CD4-positive, alpha-beta T cell treated with Interferon gamma for 1 hour (primary cell): Measurements from ENCODE around the gene ZNF777.
"Not testable (repeated sequence)": the region's sequence is repeated elsewhere in the genome, so short reads cannot be mapped to it uniquely, and the experiment has no call there.

ENCODE experiments used
- DNase-seq: peaks from one replicate; pipeline ENCODE4 v3.0.0-alpha.2; 2020

Gene ZNF777

DNA sequence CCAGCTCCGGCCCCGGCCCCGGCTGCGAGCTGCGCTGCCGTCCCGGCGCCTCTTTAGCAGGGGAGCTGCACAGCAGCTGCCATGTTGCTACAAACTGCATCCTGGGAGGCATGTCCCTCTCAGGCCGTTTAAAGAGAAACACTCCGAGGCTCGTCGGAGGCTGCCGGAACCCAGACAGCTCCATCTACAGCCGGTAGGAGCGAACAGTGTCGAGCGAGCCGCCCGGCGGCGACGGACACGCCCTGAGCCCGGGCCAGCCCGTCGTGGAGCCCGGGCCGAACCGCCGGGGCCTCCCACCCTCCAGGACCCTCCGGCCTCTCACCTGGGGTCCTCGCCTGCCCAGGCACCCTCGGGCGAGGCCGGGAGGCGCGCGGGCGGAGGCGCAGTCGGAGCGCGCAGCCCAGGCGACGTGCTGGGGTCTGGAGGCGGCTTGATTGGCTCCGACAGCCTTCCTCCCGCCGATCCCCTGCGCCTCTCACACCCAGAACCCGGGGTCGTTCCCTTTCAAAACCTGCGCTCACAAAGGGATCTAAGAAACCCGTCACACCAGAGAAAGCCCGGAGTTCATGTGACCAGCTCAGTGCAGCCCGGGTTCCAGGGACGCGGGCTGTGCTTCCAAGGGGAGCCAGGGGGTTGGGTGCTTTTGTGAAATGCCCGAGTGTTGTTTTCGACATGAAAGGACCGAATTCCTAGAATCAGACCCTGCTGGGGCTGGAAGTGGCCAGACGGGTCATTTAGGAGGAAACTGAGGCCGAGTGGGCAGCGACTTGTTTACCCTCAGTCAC is at the start of gene ZNF777:
TSS of gene ZNF777 (minus strand) at position 570 of the 785 bp plus-strand sequence. CDS start 5,040 bp downstream, outside the sequence.
- peak; percentile 82 for DNase-seq

DNA sequence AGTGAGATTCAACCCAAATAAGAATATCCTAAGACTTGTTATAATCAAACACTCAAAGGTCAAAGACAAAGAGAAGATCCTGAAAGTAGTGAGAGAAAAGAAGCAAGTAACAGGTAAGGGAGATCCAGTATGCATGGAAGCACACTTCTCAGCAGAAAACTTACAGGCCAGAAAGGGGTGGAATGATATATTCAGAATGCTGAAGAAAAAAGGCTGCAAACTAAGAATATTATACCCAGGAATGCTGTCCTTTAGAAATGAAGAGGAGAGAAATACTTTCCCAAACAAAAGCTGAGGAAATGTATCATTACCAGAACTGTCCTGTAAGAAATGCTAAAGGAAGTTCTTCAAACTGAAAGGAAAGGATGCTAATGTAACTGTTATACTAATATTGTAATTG is 49.4 kb upstream of the ZNF777 start:
- DNase-seq = no peak

DNA sequence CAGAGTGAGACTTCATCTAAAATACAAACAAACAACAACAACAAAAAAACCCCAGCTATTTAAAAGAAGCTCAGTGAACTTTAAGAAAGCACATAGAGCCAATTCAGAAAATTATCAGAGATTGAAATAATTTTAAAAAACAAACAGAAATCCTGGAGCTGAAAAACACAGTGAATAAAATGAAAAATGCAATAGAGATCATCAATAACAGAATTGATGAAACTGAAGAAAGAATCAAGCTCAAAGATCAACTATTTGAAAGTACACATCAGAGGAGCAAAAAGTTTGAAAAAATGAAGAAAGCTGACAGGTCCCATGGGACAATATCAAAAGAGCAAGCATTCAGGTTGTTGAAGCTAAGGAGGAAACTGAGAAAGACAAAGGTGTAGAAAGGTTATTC is 48.9 kb upstream of the ZNF777 start:
- no peak for DNase-seq

DNA sequence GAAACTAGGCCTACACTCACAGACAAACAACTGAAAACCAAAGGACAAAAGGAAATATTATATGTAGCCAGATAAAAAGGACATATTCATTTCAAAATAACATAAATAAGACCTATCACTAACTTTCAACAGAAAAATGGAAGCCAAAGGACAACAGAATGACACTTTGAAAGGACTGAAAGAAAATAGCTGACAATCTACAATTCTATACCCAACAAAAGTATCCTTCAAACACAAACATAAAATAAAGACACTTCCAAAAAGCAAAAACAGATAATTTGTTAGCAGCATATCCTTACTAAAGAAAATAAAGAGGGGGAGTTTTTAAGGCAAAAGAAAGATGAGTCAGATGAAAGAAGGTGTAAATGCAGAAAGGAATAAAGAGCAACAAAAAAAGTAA is 44.7 kb upstream of the ZNF777 start:
- DNase-seq = no peak

DNA sequence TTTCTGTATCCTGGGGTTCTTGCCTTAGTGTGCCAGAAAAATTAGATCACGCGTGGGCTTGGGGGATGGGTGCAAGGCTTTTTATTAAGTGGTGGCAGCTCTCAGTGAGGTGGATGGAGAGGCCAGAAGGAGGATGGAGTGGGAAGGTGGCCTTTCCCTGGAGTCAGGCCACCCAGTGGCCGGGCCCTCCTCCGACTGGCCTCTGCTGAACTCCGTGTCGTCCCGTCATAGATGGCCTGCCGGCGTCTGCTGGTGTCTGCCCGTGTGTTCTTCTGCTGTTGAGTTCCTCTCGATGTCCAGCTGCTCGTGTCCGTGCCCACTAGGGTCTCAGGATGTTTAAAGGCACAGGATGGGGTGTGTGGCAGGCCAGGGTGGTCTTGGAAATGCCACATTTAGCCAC is 40.8 kb upstream of the ZNF777 start:
- no peak for DNase-seq

DNA sequence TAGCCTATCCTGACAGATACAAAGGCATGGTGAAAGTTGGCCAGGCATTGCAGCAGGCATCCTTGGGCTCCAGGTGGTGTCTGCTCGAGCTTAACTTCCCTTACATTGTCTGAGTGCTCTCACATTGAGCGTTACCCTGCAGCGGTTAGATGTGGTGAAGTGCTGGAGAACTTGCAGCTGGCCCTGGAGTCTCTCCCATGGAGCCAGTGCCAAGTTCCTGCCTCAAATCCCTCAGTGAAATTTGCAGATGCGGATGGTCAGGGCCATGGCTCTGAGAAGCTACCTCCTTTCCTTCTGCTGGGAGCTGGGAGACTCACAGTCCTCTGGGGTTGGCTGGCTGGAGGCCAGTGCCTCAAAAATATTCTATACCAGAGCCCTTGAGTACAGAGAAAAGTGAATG is 40.0 kb upstream of the ZNF777 start:
- no peak for DNase-seq

DNA sequence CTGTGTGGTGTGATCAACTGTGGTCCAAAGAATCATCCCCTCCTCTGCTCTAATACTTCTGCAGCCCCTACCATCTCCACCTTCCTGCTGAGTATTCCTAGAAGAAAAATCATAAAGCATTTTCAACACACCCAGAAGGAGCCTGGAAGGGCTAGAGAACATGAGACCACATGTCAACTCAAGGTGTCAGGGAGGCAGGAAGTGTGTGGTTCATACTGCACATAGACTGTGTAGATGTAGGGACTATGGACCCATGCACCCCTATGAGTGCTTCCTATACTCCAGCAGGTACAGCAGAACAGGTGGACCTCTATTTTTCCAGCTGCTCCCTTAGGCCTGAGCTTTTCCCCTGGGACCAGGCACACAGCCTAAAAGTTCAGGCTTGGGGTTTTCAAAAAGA is 39.3 kb upstream of the ZNF777 start:
- DNase-seq = no peak

DNA sequence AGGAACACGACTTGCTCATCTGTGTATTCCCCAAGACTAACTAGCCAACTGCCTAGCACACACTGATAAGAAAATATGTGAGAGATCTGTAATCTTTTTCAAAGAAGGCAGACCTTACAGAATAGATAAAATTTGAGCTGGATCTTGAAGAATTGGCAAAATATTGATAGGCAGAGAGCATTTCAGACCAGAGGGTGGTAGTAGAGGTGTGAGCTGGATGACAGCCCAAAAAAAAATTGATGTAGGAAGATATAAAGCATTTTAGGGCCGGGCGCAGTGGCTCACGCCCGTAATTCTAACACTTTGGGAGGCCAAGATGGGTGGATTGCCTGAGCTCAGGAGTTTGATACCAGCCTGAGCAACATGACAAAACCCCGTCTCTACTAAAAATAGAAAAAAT is 37.9 kb upstream of the ZNF777 start:
- no peak for DNase-seq

DNA sequence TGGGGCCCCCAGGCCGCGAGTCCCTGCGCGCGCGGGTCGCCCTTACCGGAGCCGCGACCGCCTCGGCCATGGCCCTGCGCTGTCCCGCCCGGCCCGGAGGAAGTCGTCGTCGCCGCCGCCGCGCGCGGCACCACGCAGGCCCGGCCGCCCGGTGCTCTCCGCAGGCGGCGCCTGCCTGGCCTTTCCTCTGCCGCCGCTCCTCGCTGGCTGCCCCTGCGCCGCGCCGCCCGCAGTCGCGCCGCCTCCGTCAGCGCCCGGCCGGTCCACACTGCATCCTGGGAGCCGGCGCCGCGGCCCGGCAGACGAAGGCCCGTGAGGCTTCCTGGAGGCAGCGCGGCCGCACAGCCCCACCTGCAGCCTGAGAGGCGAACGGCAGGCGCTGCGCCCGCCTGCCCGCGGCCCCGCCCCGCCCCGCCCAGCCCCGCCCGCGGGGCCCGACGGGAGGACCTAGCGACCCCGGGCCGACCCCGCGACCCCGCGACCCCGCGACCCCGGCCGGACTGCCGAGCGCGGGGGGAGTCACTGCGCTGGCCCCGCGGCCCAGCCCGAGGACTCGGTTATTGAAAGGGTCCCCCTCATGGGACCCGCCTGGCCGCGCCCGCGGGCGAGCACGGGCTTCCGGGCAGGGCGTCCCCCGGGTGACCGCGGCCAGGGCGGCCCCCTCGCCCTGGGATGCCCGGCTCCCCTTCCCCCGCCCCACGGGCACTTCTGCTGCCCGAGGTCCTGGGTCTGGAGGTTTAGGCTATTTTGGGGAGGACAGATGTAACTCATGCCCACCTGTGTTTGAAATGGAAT is 36.8 kb upstream of the ZNF777 start, which contains the start of gene ZNF746:
TSS of gene ZNF746 (minus strand) at position 343 of the 795 bp plus-strand sequence. CDS start at position 70, 273 bp downstream.
- peak; percentile 81 for DNase-seq

DNA sequence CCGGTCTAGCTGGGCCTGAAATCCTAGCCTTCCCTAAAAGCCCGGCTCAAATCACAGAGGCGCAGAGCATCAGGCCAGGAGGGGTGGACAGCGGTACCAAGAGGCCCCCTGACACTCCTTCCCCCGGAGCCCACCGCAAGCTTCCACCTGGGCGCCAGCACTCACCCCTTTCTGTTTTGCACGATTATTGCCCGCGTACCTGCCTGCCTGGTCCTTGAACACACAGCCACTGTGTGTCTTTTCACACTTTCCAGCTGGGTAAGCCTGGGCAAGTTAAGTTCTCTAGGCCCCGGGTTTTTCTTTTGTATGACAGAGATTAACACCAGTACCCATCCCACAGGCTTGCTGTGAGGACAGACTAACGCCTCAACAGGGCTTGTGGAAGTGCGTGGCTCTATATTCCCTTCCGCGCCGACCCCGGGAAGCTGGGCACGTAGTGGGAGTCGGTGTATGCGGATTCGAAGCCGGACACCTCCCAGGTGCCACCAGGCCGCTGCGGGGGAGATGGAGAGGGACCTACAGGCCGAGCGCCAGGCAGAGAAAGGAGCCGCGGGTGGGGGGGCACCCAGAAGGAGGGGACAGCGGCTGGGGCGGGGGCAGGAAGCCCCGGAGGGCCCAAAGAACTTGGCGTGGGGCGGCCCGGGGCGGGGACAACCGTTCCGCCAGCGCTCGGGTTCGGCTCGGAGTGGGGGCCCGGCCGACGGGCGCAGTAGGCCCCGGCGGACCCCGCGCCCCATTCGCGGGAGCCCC is 36.0 kb upstream of the ZNF777 start:
- peak; percentile 47 for DNase-seq

DNA sequence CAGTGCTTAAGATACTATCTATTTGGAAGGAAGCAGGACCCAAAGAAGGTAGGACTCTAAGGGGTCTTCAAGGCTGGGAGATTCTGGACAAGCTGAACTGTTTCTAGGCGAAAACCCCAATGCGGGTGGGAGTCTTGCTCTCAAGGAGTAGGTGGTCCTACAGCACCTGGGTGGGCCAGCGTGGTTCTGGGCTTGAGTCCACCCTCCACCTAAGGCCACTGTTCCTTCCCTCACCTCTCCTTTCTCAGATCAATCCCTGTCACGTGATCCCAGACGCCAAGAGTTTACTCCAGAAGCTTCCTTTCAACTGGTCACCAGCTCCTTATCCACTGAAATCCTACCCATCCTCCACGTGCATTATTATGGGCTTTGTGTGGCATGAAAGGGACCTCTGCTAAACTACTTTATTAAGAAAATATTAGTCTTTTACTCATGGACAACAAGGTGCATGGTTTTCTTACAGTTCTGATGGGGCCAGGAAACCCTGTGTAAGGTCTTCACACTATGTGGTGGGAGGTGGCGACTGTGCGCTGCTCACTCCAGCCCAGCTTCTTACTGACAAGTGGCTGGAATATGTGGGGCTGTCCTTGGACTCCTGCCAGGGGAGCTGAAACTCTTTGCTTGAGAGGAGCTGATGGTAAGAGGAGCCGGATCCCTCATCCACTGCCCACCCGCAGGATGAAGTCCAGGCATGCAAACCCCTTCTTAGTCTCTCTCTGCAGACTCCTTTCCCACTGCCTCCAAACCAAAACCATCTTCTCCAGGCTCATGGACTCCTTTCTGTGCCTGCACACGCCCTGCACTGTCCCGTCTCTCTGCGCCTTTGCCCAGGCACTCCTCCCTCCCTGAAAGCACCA is 35.2 kb upstream of the ZNF777 start:
- no peak for DNase-seq

DNA sequence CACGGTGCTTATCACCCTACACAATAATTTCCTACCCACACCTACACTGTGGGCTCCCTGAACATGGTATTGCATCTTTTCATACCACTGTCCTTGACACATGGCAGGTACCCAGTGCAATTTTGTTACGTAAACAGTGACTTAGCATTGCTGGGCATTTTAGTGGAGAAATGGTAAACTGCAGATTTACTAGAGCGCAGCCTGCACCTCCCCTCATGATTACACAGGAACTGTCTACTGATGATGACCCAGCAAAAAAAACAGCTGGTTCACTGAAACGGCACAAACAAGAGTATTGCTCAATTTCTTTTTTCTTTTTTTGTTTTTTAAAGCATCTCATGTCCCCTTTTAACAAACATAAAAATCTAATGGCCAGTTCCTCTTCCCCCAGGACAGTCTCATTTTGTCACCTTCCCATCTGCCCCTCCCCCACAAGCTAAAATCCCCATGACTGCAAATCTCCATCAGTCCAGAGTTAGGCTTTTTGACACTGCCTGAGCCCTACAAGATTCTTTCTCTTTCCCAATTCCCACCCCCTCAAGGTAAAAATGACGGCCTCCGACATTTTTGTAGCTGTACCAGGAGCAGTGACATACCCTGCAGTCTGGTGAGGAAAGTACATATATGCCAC is 34.0 kb upstream of the ZNF777 start:
- DNase-seq = peak; percentile 24

DNA sequence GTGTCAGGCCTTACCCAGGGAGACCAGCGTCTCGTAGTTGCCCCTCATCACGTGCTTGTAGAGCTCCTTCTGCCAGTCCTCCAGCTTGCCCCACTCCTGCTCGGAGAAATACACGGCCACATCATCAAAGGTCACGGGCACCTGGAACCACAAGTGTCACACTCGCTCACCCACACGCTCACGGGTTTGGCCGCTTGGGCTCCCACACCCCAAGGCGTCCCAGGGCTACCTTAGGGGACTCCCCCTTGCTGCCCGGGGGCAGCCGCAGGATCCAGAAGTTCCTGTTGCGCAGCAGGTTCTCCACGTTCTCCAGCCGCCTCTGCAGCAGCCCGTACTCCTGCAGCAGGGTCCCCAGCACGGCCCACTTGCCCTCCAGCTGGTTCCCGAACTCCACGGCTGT is 33.1 kb upstream of the ZNF777 start:
- DNase-seq = not testable (repeated sequence)

DNA sequence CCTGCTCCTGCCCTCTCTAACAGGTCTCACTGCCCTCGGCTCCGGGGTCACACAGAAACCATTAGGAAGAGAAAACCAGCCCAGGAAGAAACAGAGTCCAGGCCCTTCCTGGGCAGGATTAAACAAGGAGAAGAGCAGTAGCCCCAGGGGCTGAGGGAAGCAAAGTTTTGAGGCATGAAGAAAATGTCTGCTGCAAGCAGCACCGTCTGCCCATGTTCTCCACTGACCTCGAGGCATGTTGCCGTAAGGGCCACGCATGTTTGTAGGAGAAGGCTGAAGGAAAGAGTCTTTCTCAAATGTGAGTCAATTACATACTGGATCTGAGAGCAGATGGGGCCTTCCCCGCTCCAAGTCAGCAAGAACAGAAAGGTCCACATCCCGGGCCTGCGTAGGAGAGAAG is 32.5 kb upstream of the ZNF777 start:
- DNase-seq = no peak

DNA sequence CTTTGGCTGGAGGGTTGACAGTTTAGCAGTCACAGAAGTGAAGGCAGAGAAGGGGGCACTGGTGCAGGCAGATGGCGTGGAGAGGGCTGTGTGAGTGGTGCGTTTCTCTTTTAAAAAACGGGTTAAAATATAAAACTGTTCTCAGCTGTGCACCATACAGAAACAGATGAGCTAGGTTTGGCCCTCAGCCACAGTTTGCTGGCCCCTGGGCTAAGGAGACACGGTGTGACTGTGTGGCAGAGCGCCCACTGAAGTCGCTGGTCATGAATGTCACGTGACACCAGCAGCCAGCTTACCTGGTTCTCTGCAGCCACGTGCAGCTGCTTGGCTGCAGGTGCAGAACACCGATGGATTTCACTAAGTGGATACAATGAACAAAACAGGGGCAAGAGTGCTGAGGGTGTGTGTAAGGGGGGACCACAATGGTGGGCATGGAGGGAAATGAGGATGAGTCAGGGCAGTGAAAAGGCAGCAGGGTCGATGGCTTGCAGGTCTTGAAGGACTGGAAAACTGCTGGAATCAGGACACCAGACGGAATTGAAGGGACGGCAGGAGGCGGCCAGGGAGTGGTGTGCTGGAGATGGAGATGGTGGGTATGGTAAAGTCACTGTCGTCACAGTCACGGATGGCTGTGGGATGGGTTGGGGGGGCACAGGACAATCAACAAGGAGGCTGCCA is 29.4 kb upstream of the ZNF777 start:
- DNase-seq = no peak

DNA sequence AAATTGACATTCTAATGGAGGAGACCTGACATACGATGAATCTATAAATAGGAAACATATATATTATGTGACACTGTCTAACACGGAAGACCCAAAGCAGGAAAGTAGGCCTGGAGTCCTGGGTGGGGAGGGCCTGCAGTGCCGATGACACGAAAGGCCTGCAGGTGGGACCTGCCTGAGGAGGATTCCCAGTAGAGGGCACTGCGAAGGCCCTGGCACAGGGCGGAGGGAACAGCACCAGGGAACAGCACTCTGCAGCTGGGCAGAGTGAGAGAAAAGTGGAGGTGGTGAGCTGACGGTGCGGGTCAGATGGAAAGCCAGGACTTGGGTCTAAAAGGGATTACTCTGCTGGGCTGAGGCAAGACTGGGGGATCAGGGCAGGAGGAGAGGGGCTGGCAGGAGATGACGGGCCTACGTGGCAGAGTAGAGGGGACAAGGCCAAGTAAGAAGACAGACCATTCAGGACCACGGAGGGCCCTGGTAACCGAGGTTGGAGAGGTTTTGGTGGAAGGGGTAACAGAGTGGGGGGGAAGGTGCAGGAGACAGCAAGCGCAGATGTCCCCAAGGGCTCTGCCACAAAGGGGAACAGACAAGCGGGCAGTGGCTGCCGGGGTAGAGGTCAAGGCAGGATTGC is 28.6 kb upstream of the ZNF777 start:
- no peak for DNase-seq

DNA sequence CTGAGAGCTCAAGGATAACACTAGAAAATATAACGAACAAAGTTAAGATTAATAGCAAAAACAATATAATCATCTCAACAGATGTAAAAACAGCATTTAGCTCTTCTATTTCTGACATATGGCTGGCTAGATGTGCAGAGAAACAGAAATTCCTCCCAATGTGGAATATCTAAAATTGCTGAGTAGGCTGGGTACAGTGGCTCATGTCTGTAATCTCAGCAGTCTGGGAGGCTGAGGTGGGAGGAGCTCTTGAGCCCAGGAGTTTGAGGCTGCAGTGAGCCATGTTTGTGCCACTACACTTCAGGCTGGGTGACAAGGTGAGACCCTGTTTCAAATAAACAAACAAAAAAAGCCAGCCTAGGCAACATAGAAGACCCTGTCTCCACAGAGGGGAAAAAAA is 18.7 kb upstream of the ZNF777 start:
- DNase-seq = no peak

DNA sequence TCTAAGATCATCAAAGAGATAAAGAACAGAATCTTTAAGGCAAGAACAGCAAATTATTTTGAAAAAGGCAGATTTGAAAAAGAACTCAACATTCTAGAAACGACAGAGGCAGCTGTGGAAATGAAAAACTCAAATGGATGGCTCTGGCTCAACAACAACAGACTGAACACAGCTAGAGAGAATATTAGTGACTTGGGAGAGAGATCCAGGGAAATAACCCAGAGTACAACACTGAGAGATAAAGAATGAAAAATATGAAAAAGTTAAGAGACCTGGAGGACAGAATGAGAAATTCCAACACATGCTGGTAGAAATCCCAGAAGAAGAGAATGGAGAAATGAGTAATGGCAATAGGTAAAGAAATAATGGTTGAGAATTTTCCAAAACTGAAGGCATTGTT is 17.9 kb upstream of the ZNF777 start:
- DNase-seq = no peak

DNA sequence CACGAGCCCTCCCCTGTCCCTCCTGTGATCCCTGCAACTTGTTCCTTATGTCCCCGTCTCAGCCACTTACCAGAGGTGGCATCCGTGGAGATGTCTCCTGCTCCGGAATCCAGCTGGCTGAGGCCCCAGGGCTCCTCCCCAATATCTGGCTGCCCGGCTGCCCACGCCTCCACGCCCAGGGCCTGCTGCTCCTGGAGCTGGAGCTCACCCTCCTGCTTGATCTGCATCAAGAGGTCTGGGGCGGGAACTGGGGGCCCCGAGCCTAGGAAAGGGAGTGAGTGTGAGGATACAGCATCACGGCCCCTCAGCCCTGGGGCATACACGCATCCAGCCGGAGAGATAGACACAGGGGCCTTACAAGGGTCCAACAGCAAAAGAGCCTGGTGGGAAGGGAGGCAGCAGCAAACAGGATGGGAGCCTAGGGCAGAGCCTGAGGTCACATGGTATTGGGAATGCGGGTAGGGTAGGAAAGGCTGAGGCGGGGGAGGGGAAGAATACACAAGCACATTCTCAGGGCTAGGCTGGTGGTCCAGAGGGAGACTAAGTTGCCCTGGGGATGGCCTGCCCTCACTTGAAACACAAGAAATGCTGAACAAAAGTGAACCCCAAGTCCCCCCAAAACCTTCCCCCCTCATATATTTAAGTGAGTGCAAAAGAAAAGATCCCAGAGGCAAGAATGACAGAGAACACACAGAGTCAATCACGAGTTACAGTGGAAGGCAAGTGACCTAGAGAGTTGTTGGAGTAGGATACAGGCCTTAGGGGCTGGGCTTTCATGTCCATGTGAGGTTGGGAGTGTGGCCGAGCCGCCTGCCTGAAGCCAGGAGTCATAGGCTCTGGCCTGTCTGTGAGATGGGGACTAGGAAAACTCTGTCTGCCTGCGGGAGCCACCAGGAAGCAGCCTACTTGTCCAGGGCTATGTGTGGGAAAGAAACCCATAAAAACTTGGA is 16.9 kb upstream of the ZNF777 start:
- no peak for DNase-seq

DNA sequence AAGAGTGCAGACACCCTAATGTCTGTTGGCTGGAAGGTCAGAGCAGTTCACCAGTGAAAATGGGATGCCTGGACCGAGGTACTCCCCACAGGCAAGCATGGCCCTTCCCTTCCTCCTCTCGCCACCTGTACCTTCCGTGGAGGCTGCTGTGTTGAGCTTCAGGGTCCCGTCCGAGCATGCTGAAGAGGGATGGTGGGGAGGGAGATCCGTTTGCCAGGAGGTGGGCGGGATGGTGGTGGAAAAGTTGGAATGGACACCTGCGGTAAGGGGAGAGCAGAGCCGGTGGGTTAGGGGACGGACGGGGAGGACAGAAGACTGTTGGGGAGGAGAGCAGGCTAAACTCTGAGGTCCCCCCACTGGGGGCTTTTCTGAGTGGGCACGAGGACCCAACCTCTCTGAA is 15.9 kb upstream of the ZNF777 start:
- DNase-seq = no peak
